Jurkat, Clone E6-1 (cell line): ENCODE data around the gene EHD4.

ENCODE experiments used
- DNase-seq: peaks from one replicate; pipeline ENCODE4 v3.0.0-alpha.2; 2011; ENCODE audit warnings: low read depth, low spot score
- H3K4me3 ChIP-seq: 2 replicates; pipeline ENCODE4 v1.5.1; 2011; ENCODE audit warnings: mild to moderate bottlenecking, low read length, control low read depth, moderate library complexity

Gene EHD4

DNA sequence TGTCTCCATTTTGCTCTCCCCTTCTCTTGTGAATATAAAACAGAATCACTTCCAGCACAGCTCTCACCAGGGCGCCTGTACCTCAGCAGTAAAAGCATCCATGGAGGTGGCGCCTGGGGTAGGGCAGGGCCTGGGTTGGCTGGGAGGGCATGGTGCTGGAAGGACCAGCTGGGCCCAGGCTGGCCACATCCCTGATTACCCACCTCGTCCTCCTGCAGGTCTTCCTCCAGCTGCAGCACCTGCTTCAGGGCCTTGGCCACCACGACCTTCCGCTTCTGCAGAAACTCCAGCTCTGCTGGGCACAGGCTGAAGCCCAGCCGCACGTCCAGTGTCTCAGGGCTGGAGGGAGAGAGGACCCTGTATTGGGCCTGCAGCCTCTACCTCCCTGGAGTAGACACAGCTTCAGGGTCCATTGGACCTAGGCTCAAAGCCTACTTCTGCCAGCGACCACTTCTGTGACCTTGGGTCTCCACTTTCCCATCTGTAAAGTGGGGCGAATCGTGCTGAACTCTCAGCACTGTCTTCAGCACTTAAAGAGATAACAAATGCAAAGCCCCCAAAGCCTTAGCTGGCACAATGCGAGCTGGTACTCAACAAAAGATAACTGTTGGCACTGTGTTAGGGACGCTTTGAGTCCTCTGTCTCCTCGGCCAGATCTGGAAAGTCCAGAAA is 24.7 kb upstream of the EHD4 start:
- no peak for DNase-seq
- no peak overlapping the region for H3K4me3 ChIP-seq

- no peak for DNase-seq
- no peak overlapping the region for H3K4me3 ChIP-seq
Observed at GRCh38 chr15:41996376-41996775, 24.0 kb upstream of the EHD4 start.

GRCh38 chr15:41995476-41995855 is 23.1 kb upstream of the EHD4 start:
- H3K4me3 ChIP-seq = no peak overlapping the region
- no peak for DNase-seq

DNA sequence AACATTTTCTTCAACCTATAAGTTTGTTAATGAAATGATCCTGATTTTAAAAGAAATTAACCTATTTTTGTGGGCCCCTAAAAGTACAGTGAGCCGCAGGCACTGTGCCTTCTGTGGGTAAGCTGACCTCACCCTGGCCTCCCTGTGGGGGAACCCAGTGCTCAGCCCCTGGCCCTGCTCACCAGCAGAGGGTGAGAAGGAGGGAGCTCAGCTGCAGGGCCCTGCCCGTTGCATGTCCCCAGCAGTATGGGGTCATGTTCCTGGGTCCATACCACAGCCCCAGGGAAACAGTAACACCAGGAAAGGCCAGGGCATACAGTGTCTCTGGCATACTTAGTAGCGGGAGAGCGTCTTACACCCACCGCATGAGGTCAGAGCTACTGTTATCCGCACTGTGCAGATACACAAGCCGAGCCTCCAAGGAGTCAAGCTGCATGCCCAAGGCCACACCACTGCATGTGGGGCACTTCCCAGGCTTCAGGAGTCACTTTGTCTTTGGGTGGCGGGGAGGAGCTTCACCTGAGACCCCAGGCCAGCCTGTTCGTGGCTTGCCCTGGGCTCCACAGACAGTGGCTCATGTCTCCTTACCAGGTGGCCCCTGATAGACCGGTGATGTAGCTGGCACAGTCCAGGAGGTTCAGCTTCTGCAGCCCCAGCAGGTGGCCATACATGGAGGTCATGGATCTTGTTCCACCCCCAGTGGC is 22.6 kb upstream of the EHD4 start:
- no peak for DNase-seq
- no peak overlapping the region for H3K4me3 ChIP-seq

DNA sequence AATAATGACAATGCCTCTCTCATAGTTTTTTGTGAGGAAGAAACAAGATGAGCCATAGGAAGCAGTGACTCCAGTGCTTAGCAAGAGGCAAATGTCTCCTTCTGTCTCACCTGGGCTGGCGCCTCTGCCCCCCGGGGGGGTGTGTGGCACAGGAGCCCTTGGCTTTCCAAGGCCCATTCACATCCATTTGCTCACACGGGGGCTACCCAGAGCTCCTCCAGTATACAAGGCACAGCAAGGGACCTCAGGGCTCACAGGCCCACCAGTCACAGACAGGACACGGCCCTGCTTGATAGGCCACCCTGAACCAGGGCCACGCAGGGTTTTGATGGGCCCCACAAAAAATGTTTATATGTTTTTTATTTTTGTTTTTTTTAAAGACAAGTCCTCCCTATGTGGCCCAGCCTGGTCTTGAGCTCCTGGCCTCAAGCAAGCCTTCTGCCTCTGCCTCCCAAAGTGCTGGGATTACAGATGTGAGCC is 21.9 kb upstream of the EHD4 start:
- no peak for DNase-seq
- H3K4me3 ChIP-seq = no peak overlapping the region

- no peak overlapping the region for H3K4me3 ChIP-seq
- DNase-seq = no peak
Observed at GRCh38 chr15:41993472-41994170, 21.3 kb upstream of the EHD4 start.

- DNase-seq = no peak
- no peak overlapping the region for H3K4me3 ChIP-seq
Observed at GRCh38 chr15:41992803-41993190, 20.4 kb upstream of the EHD4 start.

DNA sequence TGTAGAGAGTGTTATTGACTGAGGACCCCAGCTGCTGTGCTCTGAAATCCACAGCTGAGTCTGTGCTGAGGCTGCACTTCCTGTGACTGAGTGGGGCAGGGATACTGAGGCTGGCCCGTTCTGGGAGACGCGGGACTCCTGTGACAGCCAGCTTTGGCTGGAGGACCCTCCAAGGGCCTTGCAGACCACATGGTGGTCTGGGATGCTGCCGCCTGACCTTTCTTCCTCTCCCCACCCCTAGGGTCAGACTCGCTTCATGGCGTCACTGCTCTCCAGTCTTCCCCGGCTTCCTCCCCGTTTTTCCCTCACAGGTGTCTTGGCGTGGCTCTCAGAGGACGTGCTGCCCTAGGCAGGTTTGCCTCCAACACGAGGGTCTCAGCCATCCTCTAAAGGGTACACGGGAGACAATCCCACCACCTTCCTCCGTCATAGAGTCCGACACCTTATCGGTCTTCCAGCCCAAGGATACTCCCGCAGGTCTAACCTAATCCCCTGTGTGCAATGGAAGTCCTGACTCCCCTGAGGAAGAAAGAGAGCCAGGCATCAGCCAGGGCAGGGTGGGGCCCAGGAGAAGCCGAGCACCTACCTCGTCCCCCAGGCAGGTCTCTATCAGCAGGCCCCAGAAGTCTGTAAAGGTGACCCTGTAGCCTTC is 19.9 kb upstream of the EHD4 start:
- no peak for DNase-seq
- H3K4me3 ChIP-seq = no peak overlapping the region

DNA sequence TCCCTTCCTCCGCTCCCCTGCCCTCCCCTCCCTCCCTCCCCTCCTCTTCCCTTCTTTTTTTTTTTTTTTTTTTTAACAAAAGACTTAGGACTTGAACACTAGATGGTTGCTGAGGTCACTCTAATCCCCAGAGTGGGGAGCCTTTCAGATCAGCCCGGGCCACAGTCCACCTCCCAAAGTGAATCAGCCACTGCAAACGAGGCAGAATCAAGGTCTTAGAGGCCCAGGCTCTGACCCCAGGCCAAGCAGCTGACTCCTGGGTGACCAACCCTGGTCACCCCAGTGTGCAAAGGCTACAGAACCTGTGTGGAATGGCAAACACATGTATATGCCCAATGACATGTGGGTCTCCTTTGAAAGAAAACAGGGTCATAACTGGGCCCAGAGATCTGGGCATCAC is 18.3 kb upstream of the EHD4 start:
- no peak overlapping the region for H3K4me3 ChIP-seq
- DNase-seq = no peak

DNA sequence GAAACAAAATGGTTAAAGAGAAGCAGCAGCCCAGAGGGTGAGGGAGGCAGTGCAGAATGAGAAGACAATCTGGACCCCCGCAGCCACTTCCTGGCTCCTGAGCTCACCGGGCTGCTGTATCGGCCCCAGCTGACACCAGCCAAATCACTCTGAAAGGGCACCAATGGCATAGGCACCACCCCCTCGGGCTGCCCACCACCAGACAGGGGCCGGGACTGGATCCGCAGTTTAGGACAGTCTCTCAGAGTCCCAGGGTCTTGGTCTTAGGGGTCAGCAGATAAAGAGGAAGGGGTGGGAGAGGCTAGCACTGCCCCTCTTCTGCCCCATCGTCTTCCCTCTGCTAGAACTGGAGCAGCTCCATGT is 17.9 kb upstream of the EHD4 start:
- no peak overlapping the region for H3K4me3 ChIP-seq
- no peak for DNase-seq

DNA sequence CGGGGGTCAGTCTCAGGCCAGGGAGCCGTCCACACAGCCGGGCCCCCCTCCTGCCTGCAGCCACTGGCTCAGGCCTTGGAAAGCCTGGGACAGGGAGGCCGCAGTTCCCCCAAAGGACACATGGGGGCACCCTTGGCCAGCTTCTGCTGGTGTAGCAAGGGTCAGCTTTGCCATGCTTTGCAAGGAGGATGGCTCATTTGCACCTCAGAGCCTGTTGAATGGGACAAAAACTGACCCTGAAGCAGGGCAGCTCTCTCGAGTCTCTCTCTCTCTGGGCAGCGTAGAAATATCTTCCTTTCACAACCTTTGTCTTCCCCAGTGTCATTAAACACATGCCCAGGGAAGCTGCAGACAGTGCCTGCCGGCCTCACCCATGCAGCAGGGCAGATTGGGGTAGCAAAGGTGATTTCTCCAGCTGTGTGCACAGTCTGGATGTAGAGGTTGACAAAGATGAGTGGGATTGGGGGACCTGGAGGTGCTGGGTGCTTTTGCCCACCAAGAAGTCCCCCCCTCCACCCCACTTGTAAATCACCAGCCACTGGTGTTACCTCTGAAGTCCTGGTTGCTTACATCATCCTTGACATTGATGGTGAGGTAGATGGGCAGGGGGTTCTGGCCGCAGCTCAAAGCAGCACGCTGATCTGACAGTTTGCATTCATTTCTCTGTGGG is 17.4 kb upstream of the EHD4 start:
- H3K4me3 ChIP-seq = no peak overlapping the region
- DNase-seq = peak; percentile 43

DNA sequence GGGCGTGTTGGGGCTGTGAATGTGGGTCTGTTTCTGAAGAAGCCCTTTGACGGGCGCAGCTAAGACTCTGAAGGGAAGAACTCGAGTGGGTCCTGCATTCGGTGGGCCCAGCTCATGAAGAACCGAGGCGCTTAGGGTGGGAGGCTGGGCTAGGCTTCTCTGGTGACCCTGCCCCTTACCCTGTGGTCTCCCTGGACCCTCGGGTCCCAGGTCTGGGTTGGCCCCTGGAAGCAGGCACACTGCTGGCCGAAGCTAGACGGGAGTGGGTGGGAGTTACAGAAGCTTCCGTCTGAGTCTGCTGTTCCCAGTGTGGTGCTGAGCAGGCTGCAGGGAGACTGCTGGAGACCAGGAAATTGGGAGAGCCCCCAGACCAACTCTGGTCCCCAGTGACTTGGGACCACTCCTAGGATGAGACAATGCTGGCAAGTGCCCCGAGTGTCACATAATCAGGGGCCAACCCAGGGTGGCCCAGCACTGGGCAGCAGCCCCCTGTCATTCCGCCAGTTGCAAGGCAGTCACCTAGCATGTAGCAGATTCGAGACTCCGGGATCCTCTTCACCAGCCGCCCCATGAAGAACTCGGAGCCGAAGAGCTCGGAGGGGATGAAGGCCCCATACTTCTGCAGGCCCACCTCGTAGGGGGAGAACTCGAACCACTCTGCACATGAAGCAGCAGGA is 16.7 kb upstream of the EHD4 start:
- no peak overlapping the region for H3K4me3 ChIP-seq
- DNase-seq = no peak

DNA sequence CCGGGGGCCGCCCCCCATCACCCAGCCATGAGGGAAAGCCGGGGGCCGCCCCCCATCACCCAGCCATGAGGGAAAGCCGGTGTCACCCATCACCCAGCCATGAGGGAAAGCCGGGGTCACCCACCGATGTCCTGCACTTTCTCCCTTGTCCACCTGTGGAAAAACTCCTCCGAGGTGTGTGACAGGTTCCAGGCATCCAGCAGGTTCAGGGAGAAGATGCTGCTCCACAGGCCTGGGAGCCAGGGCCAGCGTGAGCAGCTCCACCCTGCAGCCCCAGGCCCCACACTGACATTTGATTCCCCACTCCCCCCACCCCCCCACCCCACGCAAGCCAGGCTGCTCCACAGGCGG is 15.5 kb upstream of the EHD4 start:
- no peak for DNase-seq

DNA sequence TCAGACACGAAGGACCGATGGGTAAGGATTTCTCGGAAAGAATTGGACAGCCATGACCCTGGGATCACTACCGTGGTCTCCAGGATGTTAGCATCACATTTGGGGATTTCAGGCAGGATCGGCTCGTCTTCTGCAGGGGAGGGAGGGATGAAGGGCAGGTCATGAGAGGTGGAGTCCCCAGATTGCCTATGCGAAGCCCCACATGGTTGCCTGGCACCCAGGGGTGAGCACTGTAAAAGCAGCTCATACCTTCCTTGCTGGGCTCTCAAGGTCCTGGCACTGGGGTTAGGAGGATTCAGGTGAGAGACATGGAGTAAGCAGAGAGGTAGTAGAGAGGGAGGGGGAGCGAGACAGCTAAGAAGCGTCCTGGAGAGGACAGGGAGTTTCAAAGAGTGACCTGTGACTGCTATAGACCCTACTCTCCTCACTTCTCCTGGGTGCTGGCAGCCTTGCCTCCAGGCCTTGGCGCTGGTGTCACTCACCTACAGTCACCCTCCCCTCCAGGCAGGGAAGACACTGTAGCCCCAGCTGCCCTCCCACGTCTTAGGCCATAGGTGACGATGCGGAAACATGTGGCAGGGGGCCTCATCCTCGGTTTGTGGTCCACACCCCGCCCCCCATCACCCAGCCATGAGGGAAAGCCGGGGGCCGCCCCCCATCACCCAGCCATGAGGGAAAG is 15.0 kb upstream of the EHD4 start:
- DNase-seq = no peak
- H3K4me3 ChIP-seq = no peak overlapping the region

More for the DNA sequence above, 15.5 kb upstream of the EHD4 start:
- H3K4me3 ChIP-seq = no peak overlapping the region

DNA sequence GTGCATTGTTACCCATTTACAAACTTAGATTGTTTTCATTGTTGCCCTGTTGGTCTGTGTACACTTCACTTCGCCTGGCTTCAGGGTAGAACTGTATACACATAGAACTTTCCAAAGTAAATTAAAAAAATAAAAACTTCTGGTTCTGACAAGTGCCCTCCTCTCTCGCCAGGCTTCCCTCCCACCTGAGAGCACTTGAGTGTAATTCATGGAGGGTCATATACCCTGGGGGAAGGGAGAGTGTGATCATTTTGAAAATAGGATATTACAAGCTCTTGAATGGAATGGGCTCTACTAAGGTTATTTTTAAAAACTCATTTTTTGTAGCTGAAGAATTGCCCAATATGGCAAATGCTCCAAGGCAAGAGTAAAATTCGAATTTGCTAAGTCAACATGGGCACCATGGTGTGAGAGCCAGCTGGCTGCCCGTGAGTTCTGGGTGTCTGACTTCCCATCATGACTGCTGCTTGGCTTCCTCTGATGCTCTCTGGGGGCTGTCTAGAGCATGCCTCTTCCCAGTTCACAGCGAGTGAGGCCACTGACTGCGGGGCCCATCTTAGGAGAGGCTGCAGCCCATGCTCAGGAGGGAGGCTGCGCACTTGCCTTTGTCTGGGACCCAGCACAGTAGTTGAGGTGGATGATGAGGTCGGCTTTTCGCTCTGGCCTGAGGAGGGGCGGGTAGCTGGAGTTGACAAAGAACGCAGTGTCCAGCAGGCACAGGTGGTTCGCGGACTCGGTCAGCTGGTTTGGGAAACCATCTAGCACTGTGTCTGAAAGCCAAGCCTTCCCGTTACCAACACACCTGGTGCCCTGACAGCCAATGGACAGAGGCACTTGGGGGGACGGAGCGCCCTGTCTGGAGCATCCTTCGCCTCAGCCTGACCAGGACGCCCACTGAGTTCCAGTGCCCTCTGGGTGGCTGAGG is 13.1 kb upstream of the EHD4 start:
- H3K4me3 ChIP-seq = no peak overlapping the region
- DNase-seq = no peak

- H3K4me3 ChIP-seq = no peak overlapping the region
- DNase-seq = no peak
Observed at GRCh38 chr15:41984622-41985021, 12.3 kb upstream of the EHD4 start.
